Keratinocyte (primary cell): ENCODE results near the gene MAP3K1. TPM values are rescaled to one million over a fixed set of nuclear protein-coding genes. Genes with fewer than 3 reads are reported as not detected.
A peak's percentile ranks its signal among the peaks of the same experiment; 100 is the strongest.

Experiments used
- DNase-seq: peaks from one replicate; pipeline ENCODE4 v3.0.0-alpha.2; 2011; ENCODE audit warnings: low read depth, missing footprints, low spot score
- FAIRE-seq: peaks from 2 replicates; lab custom pipeline; 2011; peaks lifted over from hg19 to GRCh38; lab: Jason Lieb, UNC
- H2AFZ ChIP-seq: 2 replicates; pipeline ENCODE4 v1.6.0; 2012; ENCODE audit warnings: low read length, control low read depth, inconsistent platforms; ENCODE audit not compliant: control insufficient read depth
- H3K27ac ChIP-seq: 2 replicates; pipeline ENCODE4 v1.5.1; 2011; ENCODE audit warnings: low read length; ENCODE audit not compliant: control insufficient read depth, insufficient read depth
- H3K27me3 ChIP-seq: 3 replicates; pipeline ENCODE4 v1.6.0; 2011; ENCODE audit warnings: low read length; ENCODE audit not compliant: control insufficient read depth, insufficient read depth; ENCODE audit errors: extremely low read depth
- H3K36me3 ChIP-seq, 2 experiments: 2 replicates in 1 of 2; 3 replicates in 1 of 2; pipeline ENCODE4 v1.5.1; 2011; ENCODE audit warnings: low read length in 2 of 2, mild to moderate bottlenecking in 1 of 2; ENCODE audit not compliant: control insufficient read depth in 2 of 2, insufficient read depth in 2 of 2; ENCODE audit errors: extremely low read depth in 1 of 2
- H3K4me1 ChIP-seq: 3 replicates; pipeline ENCODE4 v1.5.1; 2011; ENCODE audit warnings: low read length; ENCODE audit not compliant: control insufficient read depth, insufficient read depth; ENCODE audit errors: extremely low read depth
- H3K4me2 ChIP-seq: 3 replicates; pipeline ENCODE4 v1.6.0; 2011; ENCODE audit warnings: low read depth, low read length; ENCODE audit not compliant: control insufficient read depth, insufficient read depth; ENCODE audit errors: extremely low read depth
- H3K4me3 ChIP-seq, 3 experiments: fragments of 200-600 bp in 1 of 3; sonication (generic) in 1 of 3; 2 replicates in 2 of 3; 3 replicates in 1 of 3; pipeline ENCODE4 v1.5.1; 2011 to 2016; ENCODE audit warnings: low read length in 3 of 3, mild to moderate bottlenecking in 3 of 3, control low read depth in 2 of 3, inconsistent platforms in 1 of 3, low read depth in 1 of 3, mixed read lengths in 1 of 3, mixed run types in 1 of 3, moderate library complexity in 1 of 3; ENCODE audit not compliant: control insufficient read depth in 2 of 3, insufficient read depth in 2 of 3; ENCODE audit errors: extremely low read depth in 1 of 3
- H3K79me2 ChIP-seq: 2 replicates; pipeline ENCODE4 v1.6.0; 2012; ENCODE audit warnings: low read length; ENCODE audit not compliant: control insufficient read depth, insufficient read depth
- H3K9ac ChIP-seq: 3 replicates; pipeline ENCODE4 v1.6.0; 2011; ENCODE audit warnings: low read length; ENCODE audit not compliant: control insufficient read depth, insufficient read depth; ENCODE audit errors: extremely low read depth
- H3K9me1 ChIP-seq: 3 replicates; pipeline ENCODE4 v1.6.0; 2011; ENCODE audit warnings: low read length; ENCODE audit not compliant: control insufficient read depth, insufficient read depth; ENCODE audit errors: extremely low read depth
- H3K9me3 ChIP-seq: 2 replicates; pipeline ENCODE4 v1.5.1; 2012; ENCODE audit warnings: low read depth, low read length; ENCODE audit not compliant: control insufficient read depth
- H4K20me1 ChIP-seq: 3 replicates; pipeline ENCODE4 v1.6.0; 2011; ENCODE audit warnings: low read length; ENCODE audit not compliant: control insufficient read depth, insufficient read depth; ENCODE audit errors: extremely low read depth
- EZH2 ChIP-seq: IDR thresholded peaks from one replicate; pipeline ENCODE4 v1.6.1; 2012; ENCODE audit warnings: inconsistent platforms, mild to moderate bottlenecking, low read length, moderate library complexity
- dilution Hi-C: fragments of 300-500 bp; cut with MboI; formaldehyde crosslinking; loops from one replicate; pipeline ENCODE4 v1.7.0; 2020; ENCODE audit warnings: low sequenced_read_pairs; ENCODE audit not compliant: extremely low pct_ligation_motif_present
- polyA plus RNA-seq, 5 experiments: library from polyadenylated mRNA; depleted of rRNA in 3 of 5; stranded (reverse) in 3 of 5; stranded (forward) in 1 of 5; unstranded in 1 of 5; fragments of >200 nt; gene quantifications; 1 replicate in 1 of 5; 2 replicates in 3 of 5; 3 replicates in 1 of 5; pipeline versions ENCODE4 v1.2.1 to v1.2.3, GENCODE V29; 2011 to 2012; ENCODE audit warnings: missing spikeins in 2 of 5, low read depth in 1 of 5, low replicate concordance in 1 of 5
- TF ChIP-seq, protein P1 (sequence below), 3 experiments: IDR thresholded peaks in 1 of 3; conservative IDR thresholded peaks in 1 of 3; optimal IDR thresholded peaks in 1 of 3; 2 replicates in 2 of 3; 3 replicates in 1 of 3; pipeline versions ENCODE3 to v1.5.1; 2011; ENCODE audit warnings: low read length in 3 of 3, mild to moderate bottlenecking in 3 of 3, moderate library complexity in 2 of 3, control low read depth in 1 of 3, inconsistent platforms in 1 of 3; ENCODE audit not compliant: insufficient read depth in 2 of 3; ENCODE audit errors: extremely low read depth in 1 of 3

MAP3K1 gene
- polyA plus RNA-seq, 1 donor (not counting 4 experiments of a cell fraction or from before 2014, with no cell fraction given): 8.0 TPM

DNA sequence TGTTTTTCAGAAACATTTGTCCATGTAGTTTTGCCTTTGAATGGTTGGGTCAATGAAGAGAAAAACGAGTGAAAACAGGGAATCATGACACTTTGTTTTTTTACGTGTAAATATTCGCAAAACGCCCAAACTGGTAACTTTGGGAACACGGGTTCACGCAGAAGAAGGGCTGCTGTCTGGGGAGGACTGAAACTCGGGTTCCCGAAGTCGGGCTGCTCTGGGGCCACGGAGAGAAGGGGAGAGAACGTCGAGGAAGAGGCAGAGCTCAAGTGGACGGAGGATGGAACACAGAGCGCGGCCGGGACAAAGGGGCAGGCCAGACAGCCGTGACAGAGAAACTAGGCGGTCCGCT is 93.6 kb downstream of the MAP3K1 start:
- FAIRE-seq (no peak), DNase-seq (no peak)
- H3K9me1 ChIP-seq: no peaks in the 10 kb centered on the region
- H3K27ac ChIP-seq: peak overlapping the region; percentile 77
- H3K79me2 ChIP-seq: no peaks in the 10 kb centered on the region
- TF ChIP-seq EZH2: no peak
- TF ChIP-seq, protein P1, sequence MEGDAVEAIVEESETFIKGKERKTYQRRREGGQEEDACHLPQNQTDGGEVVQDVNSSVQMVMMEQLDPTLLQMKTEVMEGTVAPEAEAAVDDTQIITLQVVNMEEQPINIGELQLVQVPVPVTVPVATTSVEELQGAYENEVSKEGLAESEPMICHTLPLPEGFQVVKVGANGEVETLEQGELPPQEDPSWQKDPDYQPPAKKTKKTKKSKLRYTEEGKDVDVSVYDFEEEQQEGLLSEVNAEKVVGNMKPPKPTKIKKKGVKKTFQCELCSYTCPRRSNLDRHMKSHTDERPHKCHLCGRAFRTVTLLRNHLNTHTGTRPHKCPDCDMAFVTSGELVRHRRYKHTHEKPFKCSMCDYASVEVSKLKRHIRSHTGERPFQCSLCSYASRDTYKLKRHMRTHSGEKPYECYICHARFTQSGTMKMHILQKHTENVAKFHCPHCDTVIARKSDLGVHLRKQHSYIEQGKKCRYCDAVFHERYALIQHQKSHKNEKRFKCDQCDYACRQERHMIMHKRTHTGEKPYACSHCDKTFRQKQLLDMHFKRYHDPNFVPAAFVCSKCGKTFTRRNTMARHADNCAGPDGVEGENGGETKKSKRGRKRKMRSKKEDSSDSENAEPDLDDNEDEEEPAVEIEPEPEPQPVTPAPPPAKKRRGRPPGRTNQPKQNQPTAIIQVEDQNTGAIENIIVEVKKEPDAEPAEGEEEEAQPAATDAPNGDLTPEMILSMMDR (optimal IDR thresholded peaks at IDR 0.05 in 1 of 3, IDR thresholded peaks at IDR 0.05 in 1 of 3, conservative IDR thresholded peaks at IDR 0.05 in 1 of 3; ENCODE audit: extremely low read depth in 1 of 3, insufficient read depth in 2 of 3, low read length in 3 of 3): no peak
- H2AFZ ChIP-seq: peak overlapping the region; percentile 98
- H3K4me1 ChIP-seq: peaks cover 16% of the 10 kb centered on the region
- H3K27me3 ChIP-seq: no peaks in the 10 kb centered on the region
- peaks cover 0 to 2% of the 10 kb centered on the region in 2 experiments for H3K36me3 ChIP-seq
- H4K20me1 ChIP-seq: no peaks in the 10 kb centered on the region
- no peaks in the 10 kb centered on the region for H3K9me3 ChIP-seq
- dilution Hi-C loops: no loop called here
- peak overlapping the region; percentile 58 to 82 (median 63) for H3K4me3 ChIP-seq
- peak overlapping the region; percentile 68 for H3K4me2 ChIP-seq
- peak overlapping the region; percentile 85 for H3K9ac ChIP-seq

DNA sequence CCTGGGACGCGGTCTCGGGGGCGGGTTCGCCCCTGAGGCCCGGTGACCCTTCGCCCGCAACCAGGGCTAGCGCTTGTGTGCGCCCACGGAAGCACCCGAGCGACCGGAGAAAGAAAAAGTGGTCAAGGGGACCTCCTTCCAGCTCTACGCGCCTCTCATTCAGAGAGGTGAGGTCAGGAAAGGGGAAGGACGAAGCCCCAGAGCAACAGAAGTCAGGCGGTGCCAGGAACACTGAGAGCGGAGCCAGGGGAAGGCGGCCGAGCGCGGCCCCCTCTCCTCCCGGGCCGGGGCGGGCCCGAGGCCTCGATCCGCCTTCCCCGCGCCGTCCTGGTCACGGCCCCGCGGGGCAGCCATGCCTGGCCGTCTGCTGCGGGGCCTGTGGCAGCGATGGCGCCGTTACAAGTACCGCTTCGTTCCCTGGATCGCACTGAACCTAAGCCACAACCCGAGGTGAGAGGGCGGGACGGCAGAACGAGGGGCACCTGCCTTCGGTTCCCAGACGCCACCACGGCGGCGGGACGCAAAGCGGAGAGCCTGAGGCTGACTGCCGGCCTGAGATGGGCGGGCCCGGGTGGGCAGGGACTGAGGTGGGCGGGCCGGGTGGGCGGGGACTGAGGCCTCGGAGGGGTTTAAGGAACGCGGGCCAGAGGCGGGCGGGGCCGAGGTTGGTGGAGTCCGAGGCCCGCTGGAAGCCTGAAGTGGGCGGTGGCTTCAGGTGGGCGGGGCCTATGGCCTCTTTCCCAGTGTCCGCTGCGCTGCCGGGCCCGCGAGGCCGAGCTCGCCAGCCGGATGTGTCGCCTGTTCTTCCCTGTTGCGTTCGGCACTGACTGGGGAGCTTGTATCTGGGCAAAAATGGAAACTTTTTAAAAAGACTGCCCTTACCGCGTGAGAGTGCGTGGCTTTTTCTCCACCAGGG is 94.2 kb downstream of the MAP3K1 start, which contains the start of gene SETD9:
TSS of gene SETD9 (plus strand) at position 303 of the 916 bp plus-strand sequence. CDS start at position 353, 50 bp downstream.
- FAIRE-seq: no peak
- H3K79me2 ChIP-seq: no peaks in the 10 kb centered on the region
- H3K9ac ChIP-seq: peak within 1 kb of the TSS; percentile 97

More for the DNA sequence above, 94.2 kb downstream of the MAP3K1 start, which contains the start of gene SETD9:
- Histone ChIP-seq H3K9me3 (no peaks in the 10 kb centered on the region), H3K4me1 (peaks cover 16% of the 10 kb centered on the region), H3K27me3 (no peaks in the 10 kb centered on the region), H4K20me1 (no peaks in the 10 kb centered on the region), H3K36me3 (peaks cover 0 to 2% of the 10 kb centered on the region in 2 experiments), H3K27ac (peak within 1 kb of the TSS; percentile 98), H3K4me2 (peak within 1 kb of the TSS; percentile 97), H2AFZ (peak within 1 kb of the TSS; percentile 98), H3K9me1 (no peaks in the 10 kb centered on the region), H3K4me3 (peak within 1 kb of the TSS; percentile 58 to 96 (median 91))
- dilution Hi-C loops: no loop called here
- no peak for TF ChIP-seq EZH2
- TF ChIP-seq, protein P1 (optimal IDR thresholded peaks at IDR 0.05 in 1 of 3, IDR thresholded peaks at IDR 0.05 in 1 of 3, conservative IDR thresholded peaks at IDR 0.05 in 1 of 3; ENCODE audit: extremely low read depth in 1 of 3, insufficient read depth in 2 of 3, low read length in 3 of 3): no peak
- DNase-seq: peak; percentile 56
